ENCODE data around the gene RTL10. TPM values are rescaled to one million over a fixed set of nuclear protein-coding genes. Genes with fewer than 3 reads are reported as not detected.

RTL10 gene
- total RNA-seq, 1 donor from 2014 or later: 27.2 TPM

- no peak for TF ChIP-seq CTCF (IDR thresholded peaks at IDR 0.05; ENCODE audit: unreplicated experiment)
- Mint-ChIP-seq H3K4me3 (ENCODE audit: low read depth) (no peak overlapping the region), H3K27me3 (no peaks in the 10 kb centered on the region), H3K27ac (no peak overlapping the region), H3K4me1 (ENCODE audit: low read depth) (no peaks in the 10 kb centered on the region), H3K9me3 (ENCODE audit: low read depth) (no peaks in the 10 kb centered on the region), H3K36me3 (ENCODE audit: insufficient read depth) (peaks cover 3% of the 10 kb centered on the region)
- DNase-seq (ENCODE audit: low spot score, unreplicated experiment): no peak
These were observed 43.5 kb downstream of the RTL10 start for GRCh38 chr22:19811211-19811621.

- Mint-ChIP-seq H3K27ac (peak overlapping the region; percentile 37), H3K36me3 (ENCODE audit: insufficient read depth) (peaks cover 3% of the 10 kb centered on the region), H3K4me3 (ENCODE audit: low read depth) (no peak overlapping the region), H3K9me3 (ENCODE audit: low read depth) (no peaks in the 10 kb centered on the region), H3K27me3 (no peaks in the 10 kb centered on the region), H3K4me1 (ENCODE audit: low read depth) (no peaks in the 10 kb centered on the region)
- DNase-seq (ENCODE audit: low spot score, unreplicated experiment): no peak
- no peak for TF ChIP-seq CTCF (IDR thresholded peaks at IDR 0.05; ENCODE audit: unreplicated experiment)
These were observed 44.1 kb downstream of the RTL10 start for GRCh38 chr22:19810381-19811201.

- Mint-ChIP-seq H3K27me3 (no peaks in the 10 kb centered on the region), H3K27ac (no peak overlapping the region), H3K4me1 (ENCODE audit: low read depth) (no peaks in the 10 kb centered on the region), H3K9me3 (ENCODE audit: low read depth) (no peaks in the 10 kb centered on the region), H3K36me3 (ENCODE audit: insufficient read depth) (peaks cover 3% of the 10 kb centered on the region), H3K4me3 (ENCODE audit: low read depth) (no peak overlapping the region)
- DNase-seq (ENCODE audit: low spot score, unreplicated experiment): no peak
- TF ChIP-seq CTCF (IDR thresholded peaks at IDR 0.05; ENCODE audit: unreplicated experiment): no peak
These were observed 44.9 kb downstream of the RTL10 start for GRCh38 chr22:19809741-19810140.

- H3K4me1 Mint-ChIP-seq (ENCODE audit: low read depth): no peaks in the 10 kb centered on the region
- DNase-seq (ENCODE audit: low spot score, unreplicated experiment): no peak
- TF ChIP-seq CTCF (IDR thresholded peaks at IDR 0.05; ENCODE audit: unreplicated experiment): no peak
- no peaks in the 10 kb centered on the region for H3K27me3 Mint-ChIP-seq
- no peaks in the 10 kb centered on the region for H3K9me3 Mint-ChIP-seq (ENCODE audit: low read depth)
- H3K4me3 Mint-ChIP-seq (ENCODE audit: low read depth): no peak overlapping the region
- H3K27ac Mint-ChIP-seq: no peak overlapping the region
- H3K36me3 Mint-ChIP-seq (ENCODE audit: insufficient read depth): no peaks in the 10 kb centered on the region
These were observed 45.7 kb downstream of the RTL10 start for GRCh38 chr22:19808873-19809478.

- Mint-ChIP-seq H3K27ac (no peak overlapping the region), H3K36me3 (ENCODE audit: insufficient read depth) (no peaks in the 10 kb centered on the region), H3K4me3 (ENCODE audit: low read depth) (no peak overlapping the region), H3K4me1 (ENCODE audit: low read depth) (no peaks in the 10 kb centered on the region), H3K27me3 (no peaks in the 10 kb centered on the region), H3K9me3 (ENCODE audit: low read depth) (no peaks in the 10 kb centered on the region)
- no peak for TF ChIP-seq CTCF (IDR thresholded peaks at IDR 0.05; ENCODE audit: unreplicated experiment)
- no peak for DNase-seq (ENCODE audit: low spot score, unreplicated experiment)
These were observed 46.5 kb downstream of the RTL10 start for GRCh38 chr22:19807914-19808872.
